Natural killer cell (primary cell): ENCODE measurements around the gene BLOC1S4. TPM values are rescaled to one million over a fixed set of nuclear protein-coding genes. Genes with fewer than 3 reads are reported as not detected.
A peak's percentile ranks its signal among the peaks of the same experiment; 100 is the strongest.

Experiments
- ATAC-seq, 3 donors: fragments of 150-1000 bp in 2 of 3; fragments of 200-7000 bp in 1 of 3; cut with Tn5 transposase; 1 replicate in 1 of 3; 2 replicates in 2 of 3; pipeline ENCODE4 v1.10.0; 2021; ENCODE audit warnings: mild to moderate bottlenecking in 2 of 3, moderate library complexity in 2 of 3
- DNase-seq, 2 donors: peaks; one replicate each; pipeline versions ENCODE4 v3.0.0 to v3.0.0-alpha.2; 2013 to 2021; ENCODE audit warnings: mixed read lengths in 1 of 2
- H3K27ac ChIP-seq: one replicate; pipeline ENCODE4 v1.5.1; 2013; ENCODE audit warnings: mild to moderate bottlenecking, low read length
- H3K27me3 ChIP-seq: one replicate; pipeline ENCODE4 v1.6.1; 2013; ENCODE audit warnings: low read length; ENCODE audit not compliant: control insufficient read depth, insufficient read depth
- H3K36me3 ChIP-seq: one replicate; pipeline ENCODE4 v1.6.1; 2013; ENCODE audit warnings: low read length; ENCODE audit not compliant: control insufficient read depth, insufficient read depth
- H3K4me1 ChIP-seq: one replicate; pipeline ENCODE4 v1.6.1; 2013; ENCODE audit warnings: low read length; ENCODE audit not compliant: control insufficient read depth, insufficient read depth
- H3K4me3 ChIP-seq: one replicate; pipeline ENCODE4 v1.5.1; 2013; ENCODE audit warnings: low read length
- H3K9me3 ChIP-seq: one replicate; pipeline ENCODE4 v1.6.1; 2013; ENCODE audit warnings: low read length; ENCODE audit not compliant: control insufficient read depth, insufficient read depth
- H3K27ac Mint-ChIP-seq, 2 donors: one replicate each; pipeline ENCODE4 v1.8.0; 2022; ENCODE audit warnings: mild to moderate bottlenecking in 2 of 2, mixed read lengths in 2 of 2, moderate library complexity in 1 of 2
- H3K27me3 Mint-ChIP-seq, 2 donors: one replicate each; pipeline ENCODE4 v1.8.0; 2022; ENCODE audit warnings: low read depth in 2 of 2, mixed read lengths in 2 of 2
- H3K36me3 Mint-ChIP-seq: one replicate; pipeline ENCODE4 v1.8.0; 2022; ENCODE audit warnings: mixed read lengths
- H3K4me1 Mint-ChIP-seq, 2 donors: one replicate each; pipeline ENCODE4 v1.8.0; 2022; ENCODE audit warnings: mixed read lengths in 2 of 2
- H3K4me3 Mint-ChIP-seq: one replicate; pipeline ENCODE4 v1.8.0; 2022; ENCODE audit warnings: mild to moderate bottlenecking, moderate library complexity, mixed read lengths
- H3K9me3 Mint-ChIP-seq, 2 donors: one replicate each; pipeline ENCODE4 v1.8.0; 2022; ENCODE audit warnings: mixed read lengths in 2 of 2
- CTCF ChIP-seq: fragments of 200-600 bp; IDR thresholded peaks from one replicate; pipeline ENCODE4 v1.8.0; 2022; ENCODE audit warnings: antibody characterized with exemption
- WGBS: methylation state at CpG from one replicate; pipeline ENCODE4 v1.1.7; 2013; ENCODE audit warnings: missing lambda C conversion rate; ENCODE audit not compliant: insufficient coverage; 5-methylcytosine and 5-hydroxymethylcytosine counted together
- intact Hi-C: fragments of 100-400 bp; cut with micrococcal nuclease; formaldehyde crosslinking; loops from one replicate; pipeline ENCODE4 v1.14.2; 2022
- total RNA-seq, 4 donors: library from RNA; stranded (reverse); fragments of 120-200 nt in 1 of 4; gene quantifications; one replicate each; pipeline versions ENCODE4 v1.2.3 to v1.2.4, GENCODE V29; 2013 to 2022

Gene BLOC1S4
- total RNA-seq, 3 donors from 2014 or later (not counting 1 experiment from before 2014, with no cell fraction given): 18.9 to 20.1 (median 20.0) TPM

GRCh38 chr4:6734165-6734786 lies 18.3 kb downstream of the BLOC1S4 start:
- 78% methylated on average over 16 of the region's 16 CpGs for WGBS
- no peak overlapping the region for H3K4me3 ChIP-seq
- no peaks in the 10 kb centered on the region for H3K36me3 ChIP-seq
- intact Hi-C loops: no loop called here
- no peak overlapping the region for H3K27ac Mint-ChIP-seq
- ATAC-seq: peak in 1 of 3 donors; percentile 24
- H3K4me1 Mint-ChIP-seq: no peaks in the 10 kb centered on the region
- H3K36me3 Mint-ChIP-seq: no peaks in the 10 kb centered on the region
- no peak for TF ChIP-seq CTCF
- no peaks in the 10 kb centered on the region for H3K4me1 ChIP-seq
- H3K9me3 Mint-ChIP-seq: no peaks in the 10 kb centered on the region
- H3K27me3 ChIP-seq: no peaks in the 10 kb centered on the region
- peaks cover 7 to 15% of the 10 kb centered on the region in 2 donors for H3K27me3 Mint-ChIP-seq
- no peak for DNase-seq
- no peak overlapping the region for H3K4me3 Mint-ChIP-seq
- no peak overlapping the region for H3K27ac ChIP-seq
- H3K9me3 ChIP-seq: no peaks in the 10 kb centered on the region

- no peak overlapping the region for H3K4me3 ChIP-seq
- WGBS: 91% methylated on average over 4 of the region's 4 CpGs
- intact Hi-C loops: no loop called here
- no peak for ATAC-seq
- Mint-ChIP-seq H3K27me3 (no peaks in the 10 kb centered on the region), H3K9me3 (no peaks in the 10 kb centered on the region), H3K36me3 (no peaks in the 10 kb centered on the region), H3K4me1 (no peaks in the 10 kb centered on the region), H3K27ac (no peak overlapping the region), H3K4me3 (no peak overlapping the region)
- H3K4me1 ChIP-seq: no peaks in the 10 kb centered on the region
- no peak for TF ChIP-seq CTCF
- no peak overlapping the region for H3K27ac ChIP-seq
- no peaks in the 10 kb centered on the region for H3K9me3 ChIP-seq
- no peaks in the 10 kb centered on the region for H3K27me3 ChIP-seq
- no peaks in the 10 kb centered on the region for H3K36me3 ChIP-seq
- no peak for DNase-seq
Observed at GRCh38 chr4:6739920-6740319, 23.9 kb downstream of the BLOC1S4 start.

GRCh38 chr4:6740347-6740746 lies 24.4 kb downstream of the BLOC1S4 start:
- no peaks in the 10 kb centered on the region for H3K4me1 ChIP-seq
- no peak overlapping the region for H3K4me3 Mint-ChIP-seq
- no peaks in the 10 kb centered on the region for H3K27me3 Mint-ChIP-seq
- H3K4me1 Mint-ChIP-seq: no peaks in the 10 kb centered on the region
- H3K27me3 ChIP-seq: no peaks in the 10 kb centered on the region
- intact Hi-C loops: no loop called here
- no peak overlapping the region for H3K4me3 ChIP-seq
- no peak for TF ChIP-seq CTCF
- H3K27ac Mint-ChIP-seq: no peak overlapping the region
- ATAC-seq: no peak
- 98% methylated on average over 8 of the region's 8 CpGs for WGBS
- H3K9me3 ChIP-seq: no peaks in the 10 kb centered on the region
- no peaks in the 10 kb centered on the region for H3K9me3 Mint-ChIP-seq
- H3K36me3 Mint-ChIP-seq: no peaks in the 10 kb centered on the region
- H3K36me3 ChIP-seq: no peaks in the 10 kb centered on the region
- no peak for DNase-seq
- no peak overlapping the region for H3K27ac ChIP-seq

- H3K4me3 ChIP-seq: no peak overlapping the region
- no peaks in the 10 kb centered on the region for H3K4me1 ChIP-seq
- Mint-ChIP-seq H3K27ac (no peak overlapping the region), H3K36me3 (no peaks in the 10 kb centered on the region), H3K4me3 (no peak overlapping the region), H3K27me3 (no peaks in the 10 kb centered on the region), H3K4me1 (no peaks in the 10 kb centered on the region), H3K9me3 (no peaks in the 10 kb centered on the region)
- intact Hi-C loops: no loop called here
- TF ChIP-seq CTCF: no peak
- DNase-seq: no peak
- ATAC-seq: no peak
- no peaks in the 10 kb centered on the region for H3K9me3 ChIP-seq
- no peak overlapping the region for H3K27ac ChIP-seq
- no peaks in the 10 kb centered on the region for H3K36me3 ChIP-seq
- H3K27me3 ChIP-seq: no peaks in the 10 kb centered on the region
- WGBS: no CpG with 5 or more reads among the region's 2 CpGs
Observed at GRCh38 chr4:6742507-6742906, 26.5 kb downstream of the BLOC1S4 start.
